Common myeloid progenitor, CD34-positive (primary cell): ENCODE measurements around the gene IDS.
"Not testable (repeated sequence)": the region's sequence is repeated elsewhere in the genome, so short reads cannot be mapped to it uniquely, and the experiment has no call there.

Source experiments
- CTCF ChIA-PET: fragments of 350-600 bp; sonication (Branson Sonifier 250); formaldehyde crosslinking; loops from one replicate; lab custom pipeline; 2021; ENCODE audit warnings: antibody characterized with exemption; lab: Charles Lee
- POLR2A ChIA-PET: fragments of 350-600 bp; sonication (Branson Sonifier 250); formaldehyde crosslinking; loops from one replicate; lab custom pipeline; 2021; ENCODE audit warnings: antibody characterized with exemption; lab: Charles Lee
- DNase-seq, 3 donors: peaks; one replicate each; pipeline versions ENCODE4 v3.0.0 to v3.0.0-alpha.2; 2013
- H3K27ac ChIP-seq, 2 experiments: 1 replicate in 1 of 2; 2 replicates in 1 of 2; pipeline ENCODE4 v1.7.0; 2013; ENCODE audit warnings: inconsistent platforms in 2 of 2, low read length in 2 of 2, mild to moderate bottlenecking in 2 of 2, low read depth in 1 of 2, moderate library complexity in 1 of 2; ENCODE audit not compliant: severe bottlenecking in 2 of 2, insufficient read depth in 1 of 2, poor library complexity in 1 of 2
- H3K27me3 ChIP-seq, 5 experiments: replicated peaks in 2 of 5; 1 replicate in 3 of 5; 2 replicates in 2 of 5; pipeline versions ENCODE4 v1.6.1 to v1.7.0; 2013; ENCODE audit warnings: low read length in 4 of 5, mild to moderate bottlenecking in 2 of 5, moderate library complexity in 2 of 5, inconsistent platforms in 1 of 5; ENCODE audit not compliant: insufficient read depth in 5 of 5, control insufficient read depth in 4 of 5
- H3K36me3 ChIP-seq, 4 experiments: 1 replicate in 2 of 4; 2 replicates in 2 of 4; pipeline versions ENCODE4 v1.6.1 to v1.7.0; 2013; ENCODE audit warnings: low read length in 3 of 4, control low read depth in 1 of 4, mild to moderate bottlenecking in 1 of 4; ENCODE audit not compliant: control insufficient read depth in 4 of 4, insufficient read depth in 4 of 4
- H3K4me1 ChIP-seq, 4 experiments: 1 replicate in 3 of 4; 2 replicates in 1 of 4; pipeline versions ENCODE4 v1.6.1 to v1.7.1; 2013; ENCODE audit warnings: low read length in 3 of 4, mild to moderate bottlenecking in 3 of 4, control low read depth in 1 of 4, inconsistent platforms in 1 of 4, moderate library complexity in 1 of 4; ENCODE audit not compliant: control insufficient read depth in 4 of 4, insufficient read depth in 4 of 4; ENCODE audit errors: control extremely low read depth in 1 of 4
- H3K4me3 ChIP-seq, 7 experiments: 1 replicate in 4 of 7; 2 replicates in 3 of 7; pipeline versions ENCODE4 v1.5.1 to v1.7.0; 2013; ENCODE audit warnings: mild to moderate bottlenecking in 7 of 7, low read length in 6 of 7, moderate library complexity in 6 of 7, inconsistent platforms in 2 of 7, low read depth in 2 of 7, control low read depth in 1 of 7; ENCODE audit not compliant: insufficient read depth in 4 of 7, control insufficient read depth in 1 of 7; ENCODE audit errors: extremely low read depth in 1 of 7
- H3K9me3 ChIP-seq, 5 experiments: 1 replicate in 4 of 5; 2 replicates in 1 of 5; pipeline versions ENCODE4 v1.6.1 to v1.7.1; 2013; ENCODE audit warnings: low read length in 4 of 5, mild to moderate bottlenecking in 2 of 5, inconsistent platforms in 1 of 5, low read depth in 1 of 5, moderate library complexity in 1 of 5; ENCODE audit not compliant: control insufficient read depth in 4 of 5, insufficient read depth in 2 of 5; ENCODE audit errors: control extremely low read depth in 1 of 5
- WGBS: methylation state at CpG from one replicate; pipeline ENCODE4 v1.1.5; 2013; ENCODE audit not compliant: insufficient coverage; 5-methylcytosine and 5-hydroxymethylcytosine counted together

The IDS gene

DNA sequence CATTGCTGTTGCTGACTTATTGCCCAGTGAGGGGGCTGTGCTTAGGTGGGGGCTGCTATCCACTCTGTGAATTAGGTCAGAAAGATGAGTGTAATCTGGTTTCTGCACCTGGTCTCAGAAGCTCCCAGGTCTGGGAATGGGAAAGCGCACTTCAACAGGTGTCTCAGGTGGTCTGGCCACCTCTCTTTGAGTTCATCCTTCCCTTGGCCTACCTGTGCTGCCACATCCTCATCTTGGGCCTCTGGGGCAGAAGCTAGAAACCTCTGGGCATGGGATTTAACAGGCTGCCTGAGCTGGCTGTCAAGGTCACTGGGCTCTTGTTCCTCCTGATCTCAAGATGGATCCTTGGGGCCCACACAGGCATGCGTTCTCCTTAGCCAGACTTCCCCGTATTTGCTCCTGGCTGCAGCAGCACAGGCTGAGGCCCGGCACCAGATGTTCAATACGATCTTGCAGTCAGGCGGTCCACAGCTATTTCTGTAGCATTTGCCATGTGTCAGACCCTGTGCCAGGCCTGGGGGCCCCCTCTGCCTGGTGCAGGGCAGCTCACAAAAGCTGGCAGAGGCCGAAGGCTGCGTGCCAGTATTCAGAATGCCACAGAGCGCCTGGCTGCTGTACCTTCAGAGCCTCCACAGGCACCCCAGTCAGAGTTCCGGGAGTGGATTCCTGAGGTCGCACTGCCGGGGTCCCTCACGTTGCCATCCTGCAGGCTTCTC is 21.4 kb upstream of the IDS start:
- WGBS: 80% methylated on average over 1 of the region's 13 CpGs
- peaks cover 0 to 39% (median 30%) of the 10 kb centered on the region in 4 experiments for H3K4me1 ChIP-seq
- not testable (repeated sequence) for H3K9me3 ChIP-seq, H3K36me3 ChIP-seq, H3K27me3 ChIP-seq, DNase-seq, H3K4me3 ChIP-seq
- POLR2A ChIA-PET: interaction anchor here (1.5 kb wide), 1 partner anchor 21 kb away, joined by 3 read pairs; the partner anchor contains the start of gene IDS
- peak overlapping the region; percentile 85 to 90 for H3K27ac ChIP-seq
- CTCF ChIA-PET: interaction anchor here (1.0 to 9.8 kb wide), 2 partner anchors 13 to 14 kb away, joined by 5 to 99 read pairs; no protein-coding TSS in a partner anchor

DNA sequence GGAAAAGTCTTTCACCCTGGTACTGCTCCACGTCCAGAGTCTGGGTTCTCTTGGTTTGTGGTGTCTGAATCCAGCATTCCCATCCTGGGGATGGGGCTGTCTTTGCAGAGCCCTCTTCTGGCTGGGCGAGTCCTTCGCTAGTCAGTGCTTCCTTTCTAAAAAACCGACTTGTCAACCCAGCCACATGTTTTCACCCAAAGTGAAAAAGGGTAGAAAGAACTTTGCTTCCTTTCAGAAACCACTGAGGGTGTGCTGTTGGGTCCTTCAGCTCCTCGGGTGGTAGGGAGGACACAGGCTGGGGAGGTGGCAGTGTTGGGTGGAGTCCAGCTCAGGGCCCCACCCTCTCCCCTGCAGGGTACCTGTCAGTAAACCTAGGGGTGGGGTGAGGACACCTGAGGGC is 20.8 kb upstream of the IDS start:
- not testable (repeated sequence) for H3K9me3 ChIP-seq, H3K27me3 ChIP-seq, H3K36me3 ChIP-seq
- Histone ChIP-seq H3K27ac (peak overlapping the region; percentile 85 to 90), H3K4me3 (peak overlapping the region in 1 of 7 experiments; percentile 38), H3K4me1 (peaks cover 0 to 38% (median 30%) of the 10 kb centered on the region in 4 experiments)
- no CpG with 5 or more reads among the region's 5 CpGs for WGBS
- CTCF ChIA-PET: interaction anchor here (1.0 to 9.8 kb wide), 2 partner anchors 13 to 14 kb away, joined by 5 to 99 read pairs; no protein-coding TSS in a partner anchor
- DNase-seq: peak in 2 of 3 donors; percentile 58 to 67
- POLR2A ChIA-PET: interaction anchor here (1.5 kb wide), 1 partner anchor 21 kb away, joined by 3 read pairs; the partner anchor contains the start of gene IDS

DNA sequence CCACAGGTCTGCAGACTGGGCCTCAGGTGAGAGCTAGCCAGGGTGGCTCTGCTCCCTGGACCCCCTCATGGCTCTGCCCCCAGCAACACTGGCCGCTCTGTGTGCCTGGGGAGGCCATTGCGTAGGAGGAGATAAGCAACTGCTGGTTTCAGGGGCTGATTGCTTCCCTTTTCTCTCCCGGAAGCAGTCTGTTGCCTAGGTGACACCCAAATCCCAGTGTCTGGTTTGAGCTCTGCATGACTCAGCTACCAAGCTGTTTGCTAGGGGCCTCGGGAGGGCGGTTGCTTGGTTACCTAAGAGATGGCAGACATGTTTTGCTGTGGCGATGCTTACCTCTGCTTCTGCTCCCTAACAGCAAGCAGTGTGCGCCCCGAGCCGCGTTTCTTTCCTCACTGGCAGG is 20.3 kb upstream of the IDS start:
- not testable (repeated sequence) for H3K36me3 ChIP-seq, H3K4me3 ChIP-seq, H3K27me3 ChIP-seq, H3K9me3 ChIP-seq
- WGBS: 21% methylated on average over 2 of the region's 10 CpGs
- peak overlapping the region; percentile 85 to 90 for H3K27ac ChIP-seq
- peak; percentile 77 to 93 (median 89) for DNase-seq
- POLR2A ChIA-PET: interaction anchor here (1.3 to 1.5 kb wide), 2 partner anchors 15 to 20 kb away, joined by 3 to 4 read pairs; partner anchors contain the start of gene IDS
- CTCF ChIA-PET: interaction anchor here (9.8 kb wide), 1 partner anchor 13 kb away, joined by 99 read pairs; no protein-coding TSS in a partner anchor
- peaks cover under 1 to 39% (median 30%) of the 10 kb centered on the region in 4 experiments for H3K4me1 ChIP-seq

DNA sequence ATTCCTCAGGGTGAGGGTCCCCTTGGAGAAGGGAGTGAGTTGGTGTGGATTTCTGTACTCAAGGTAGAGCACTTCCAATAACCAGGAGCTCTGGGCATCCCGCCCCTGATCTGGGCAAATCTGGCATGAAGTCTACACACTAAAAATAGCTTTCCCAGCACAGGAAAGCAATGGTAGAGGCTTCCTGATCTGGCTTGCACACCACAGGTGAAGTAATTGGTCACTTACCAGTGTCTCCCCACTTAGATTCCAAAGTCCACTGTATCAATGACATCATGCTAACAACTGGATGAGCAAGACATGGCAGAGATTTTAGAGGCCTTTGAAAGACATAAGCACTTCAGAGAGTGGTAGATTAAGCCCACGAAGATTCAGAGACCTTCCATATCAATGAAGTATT is 17.8 kb upstream of the IDS start:
- Histone ChIP-seq H3K36me3 (no peaks in the 10 kb centered on the region), H3K4me1 (peaks cover 4 to 44% (median 32%) of the 10 kb centered on the region in 4 experiments), H3K4me3 (no peak overlapping the region), H3K27me3 (no peaks in the 10 kb centered on the region), H3K9me3 (no peaks in the 10 kb centered on the region), H3K27ac (no peak overlapping the region)
- 69% methylated on average over 2 of the region's 2 CpGs for WGBS
- DNase-seq: no peak
- POLR2A ChIA-PET: interaction anchor here (1.1 kb wide), 1 partner anchor 9 kb away, joined by 3 read pairs; no protein-coding TSS in a partner anchor
- CTCF ChIA-PET: interaction anchor here (2.7 to 9.8 kb wide), 2 partner anchors 10 to 18 kb away, joined by 12 to 99 read pairs; partner anchors contain the start of gene IDS

DNA sequence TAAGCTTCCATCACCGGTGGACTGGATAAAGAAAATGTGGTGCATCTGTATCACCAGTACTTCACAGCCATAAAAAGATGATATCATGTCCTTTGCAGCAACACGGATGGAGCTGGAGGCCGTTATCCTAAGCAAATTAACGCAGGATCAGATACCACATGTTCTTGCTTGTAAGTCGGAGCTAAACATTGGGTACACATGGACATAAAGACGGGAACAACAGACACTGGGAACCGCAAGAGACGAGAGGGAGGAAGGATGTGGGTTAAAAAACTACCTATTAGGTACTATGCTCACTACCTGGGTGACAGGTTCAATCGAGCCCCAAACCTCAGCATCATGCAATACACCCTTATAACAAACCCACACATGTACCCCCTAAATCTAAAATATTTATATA is 16.3 kb upstream of the IDS start:
- DNase-seq: no peak

DNA sequence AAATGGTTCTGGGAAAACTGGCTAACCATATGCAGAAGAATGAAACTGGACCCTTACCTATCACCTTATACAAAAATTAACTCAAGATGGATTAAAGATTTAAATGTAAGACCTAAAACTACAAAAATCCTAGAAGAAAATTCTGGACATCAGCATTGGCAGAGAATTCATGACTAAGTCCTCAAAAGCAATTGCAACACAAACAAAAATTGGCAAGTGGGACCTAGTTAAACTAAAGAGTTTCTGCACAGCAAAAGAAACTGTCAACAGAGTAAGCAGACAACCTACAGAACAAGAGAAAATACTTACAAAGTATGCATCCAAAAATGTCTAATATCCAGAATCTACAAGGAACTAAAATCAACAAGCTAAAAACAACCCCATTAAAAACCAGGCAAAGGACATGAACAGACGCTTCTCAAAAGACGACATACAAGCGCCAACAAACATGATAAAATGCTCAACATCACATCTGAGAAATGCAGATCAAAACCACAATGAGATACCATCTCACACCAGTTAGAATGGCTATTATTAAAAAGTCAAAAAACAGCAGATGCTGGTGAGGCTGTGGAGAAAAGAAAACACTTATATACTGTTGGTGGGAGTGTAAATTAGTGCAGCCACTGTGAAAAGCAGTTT is 15.7 kb upstream of the IDS start:
- H3K36me3 ChIP-seq, POLR2A ChIA-PET, H3K9me3 ChIP-seq, H3K27me3 ChIP-seq: not testable (repeated sequence)
- 20% methylated on average over 1 of the region's 3 CpGs for WGBS
- DNase-seq: peak in 2 of 3 donors; percentile 30 to 52
- peak overlapping the region; percentile 13 to 22 for H3K27ac ChIP-seq
- CTCF ChIA-PET: interaction anchor here (1.0 to 9.8 kb wide), 3 partner anchors 8 to 27 kb away, joined by 3 to 99 read pairs (median 12); partner anchors contain the start of gene IDS
- H3K4me3 ChIP-seq: peak overlapping the region in 1 of 7 experiments; percentile 28
- H3K4me1 ChIP-seq: peaks cover 7 to 49% (median 36%) of the 10 kb centered on the region in 4 experiments

More for the DNA sequence above, 16.3 kb upstream of the IDS start:
- Histone ChIP-seq H3K27ac (peak overlapping the region in 1 of 2 experiments; percentile 13), H3K4me1 (peaks cover 5 to 49% (median 34%) of the 10 kb centered on the region in 4 experiments), H3K9me3 (no peaks in the 10 kb centered on the region), H3K27me3 (no peaks in the 10 kb centered on the region), H3K4me3 (no peak overlapping the region), H3K36me3 (no peaks in the 10 kb centered on the region)
- 41% methylated on average over 4 of the region's 9 CpGs for WGBS
- CTCF ChIA-PET: interaction anchor here (1.0 to 9.8 kb wide), 3 partner anchors 9 to 27 kb away, joined by 3 to 99 read pairs (median 12); partner anchors contain the start of gene IDS
- POLR2A ChIA-PET: no interaction called here
